HepG2 (cell line): ENCODE results near the gene AARS1. TPM values are rescaled to one million over a fixed set of nuclear protein-coding genes. Genes with fewer than 3 reads are reported as not detected.
A peak's percentile ranks its signal among the peaks of the same experiment; 100 is the strongest.
"Not testable (repeated sequence)": the region's sequence is repeated elsewhere in the genome, so short reads cannot be mapped to it uniquely, and the experiment has no call there.

Source experiments
- ATAC-seq: fragments of 200-7000 bp; cut with Tn5 transposase; 3 replicates; pipeline ENCODE4 v1.9.1; 2020; ENCODE audit warnings: mild to moderate bottlenecking, moderate library complexity
- BruUV-seq: library from RNA; stranded (reverse); fragments of 400-500 nt; replicated peaks from 2 replicates; lab custom pipeline; 2021; lab: Mats Ljungman, UMichigan
- CTCF ChIA-PET: fragments of 300-600 bp; formaldehyde crosslinking; extraction: SDS; loops from one replicate; lab custom pipeline; 2021; ENCODE audit warnings: low total read pairs, inconsistent platforms, low intra/inter-chr PET ratio; lab: Yijun Ruan, JAX
- POLR2A ChIA-PET: fragments of 350-600 bp; sonication (Branson Sonifier 250); formaldehyde crosslinking; loops from one replicate; lab custom pipeline; 2020; ENCODE audit warnings: antibody characterized with exemption, inconsistent platforms; lab: Yijun Ruan, JAX
- DNase-seq: peaks from one replicate; pipeline ENCODE4 v3.0.0-alpha.2; 2015; ENCODE audit warnings: low spot score
- FAIRE-seq: peaks from 3 replicates; lab custom pipeline; 2011; peaks lifted over from hg19 to GRCh38; lab: Jason Lieb, UNC
- H2AFZ ChIP-seq: one replicate; pipeline ENCODE4 v1.6.1; 2011; ENCODE audit warnings: low read length, inconsistent platforms
- H3K27ac ChIP-seq: fragments of 300-600 bp; 3 replicates; pipeline ENCODE4 v1.8.0; 2011; ENCODE audit warnings: mixed run types, mild to moderate bottlenecking, mixed read lengths, low read length, inconsistent platforms; ENCODE audit not compliant: insufficient read depth; ENCODE audit errors: extremely low read length
- H3K27me3 ChIP-seq, 2 experiments: fragments of 200-600 bp in 1 of 2; 2 replicates in 1 of 2; 3 replicates in 1 of 2; pipeline versions ENCODE4 v1.6.0 to v1.8.0; 2011; ENCODE audit warnings: low read length in 2 of 2, mild to moderate bottlenecking in 2 of 2, moderate library complexity in 2 of 2, inconsistent platforms in 1 of 2; ENCODE audit not compliant: insufficient read depth in 2 of 2, control insufficient read depth in 1 of 2
- H3K36me3 ChIP-seq, 2 experiments: fragments of 200-600 bp in 1 of 2; replicated peaks in 1 of 2; 2 replicates in 1 of 2; 3 replicates in 1 of 2; pipeline versions ENCODE4 v1.5.1 to v1.8.0; 2011; ENCODE audit warnings: low read length in 2 of 2, inconsistent platforms in 1 of 2; ENCODE audit not compliant: insufficient read depth in 2 of 2, control insufficient read depth in 1 of 2
- H3K4me1 ChIP-seq: 2 replicates; pipeline ENCODE4 v1.5.1; 2012; ENCODE audit warnings: low read length, inconsistent platforms; ENCODE audit not compliant: insufficient read depth
- H3K4me2 ChIP-seq: 2 replicates; pipeline ENCODE4 v1.6.0; 2011; ENCODE audit warnings: low read depth, low read length, inconsistent platforms
- H3K4me3 ChIP-seq, 3 experiments: fragments of 200-600 bp in 1 of 3; sonication (generic), shearing (Covaris generic) in 1 of 3; replicated peaks in 1 of 3; 2 replicates each; pipeline ENCODE4 v1.5.1; 2011 to 2016; ENCODE audit warnings: low read length in 3 of 3, inconsistent platforms in 2 of 3, low read depth in 2 of 3, mild to moderate bottlenecking in 2 of 3, control low read depth in 1 of 3, mixed read lengths in 1 of 3; ENCODE audit not compliant: insufficient read depth in 1 of 3
- H3K79me2 ChIP-seq: one replicate; pipeline ENCODE4 v1.6.1; 2011; ENCODE audit warnings: low read length, inconsistent platforms; ENCODE audit not compliant: insufficient read depth
- H3K9ac ChIP-seq: 2 replicates; pipeline ENCODE4 v1.6.0; 2011; ENCODE audit warnings: mild to moderate bottlenecking, low read depth, low read length, inconsistent platforms; ENCODE audit not compliant: insufficient read depth
- H3K9me3 ChIP-seq: 2 replicates; pipeline ENCODE4 v1.5.1; 2012; ENCODE audit warnings: mild to moderate bottlenecking, low read length
- H4K20me1 ChIP-seq: 2 replicates; pipeline ENCODE4 v1.6.0; 2011; ENCODE audit warnings: inconsistent platforms, mild to moderate bottlenecking, low read length, moderate library complexity; ENCODE audit not compliant: insufficient read depth
- ZNF431 ChIP-seq: sonication (generic); formaldehyde crosslinking; IDR thresholded peaks from 2 replicates; pipeline ENCODE4 v1.9.0; 2022; ENCODE audit warnings: missing genetic modification reagents, low read depth, mild to moderate bottlenecking, borderline replicate concordance
- WGBS: methylation state at CpG from one replicate; pipeline ENCODE4 v1.1.6; 2017; ENCODE audit warnings: low lambda C conversion rate; 5-methylcytosine and 5-hydroxymethylcytosine counted together
- in situ Hi-C: cut with HindIII; loops from 2 replicates; pipeline ENCODE4 v1.10.0; 2017; ENCODE audit warnings: low pct_unique_long_range_greater_than_20kb; ENCODE audit not compliant: extremely low pct_ligation_motif_present
- intact Hi-C: fragments of 100-400 bp; cut with micrococcal nuclease; formaldehyde crosslinking; loops from one replicate; pipeline ENCODE4 v1.10.0; 2022; ENCODE audit not compliant: unreplicated experiment
- polyA plus RNA-seq, 8 experiments: library from polyadenylated mRNA; depleted of rRNA in 3 of 8; stranded (reverse) in 7 of 8; unstranded in 1 of 8; fragments of >200 nt; fragmentation: Illumina TruSeq in 4 of 8; extraction: Trizol in 4 of 8; gene quantifications; 2 replicates each; pipeline versions ENCODE4 v1.2.1 to v1.2.3, GENCODE V29; 2011 to 2016; ENCODE audit warnings: low read depth in 4 of 8, missing spikeins in 1 of 8, mixed read lengths in 1 of 8; ENCODE audit not compliant: insufficient read depth in 1 of 8
- total RNA-seq, 5 experiments: library from RNA; depleted of rRNA; stranded (reverse); fragments of >200 nt; fragmentation: Illumina TruSeq; extraction: Trizol; gene quantifications; 2 replicates each; pipeline ENCODE4 v1.2.3, GENCODE V29; 2016; ENCODE audit warnings: low read depth in 1 of 5

Gene AARS1
- total and polyA plus RNA-seq, 2 of the 13 experiments (the other 11 are each of a cell fraction or from before 2014, with no cell fraction given) = 107 to 132 TPM

DNA sequence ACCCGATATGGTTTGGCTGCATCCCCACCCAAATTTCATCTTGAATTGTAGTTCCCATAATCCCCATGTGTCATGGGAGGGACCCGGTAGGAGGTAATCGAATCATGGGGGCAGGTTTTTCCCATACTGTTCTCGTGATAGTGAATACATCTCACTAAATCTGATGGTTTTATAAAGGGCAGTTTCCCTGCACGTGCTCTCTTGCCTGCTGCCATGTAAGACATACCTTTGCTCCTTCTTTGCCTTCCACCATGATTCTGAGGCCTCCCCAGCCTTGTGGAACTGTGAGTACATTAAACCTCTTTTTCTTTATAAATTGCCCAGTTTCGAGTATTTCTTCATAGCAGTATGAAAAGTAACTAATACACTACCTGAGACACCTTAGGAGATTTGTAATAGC is 82.9 kb downstream of the AARS1 start:
- H3K9ac ChIP-seq, H3K4me3 ChIP-seq, H4K20me1 ChIP-seq, DNase-seq, H3K9me3 ChIP-seq, ATAC-seq, H3K4me2 ChIP-seq, H3K27ac ChIP-seq, BruUV-seq, POLR2A ChIA-PET, FAIRE-seq, H3K79me2 ChIP-seq, H3K36me3 ChIP-seq, intact Hi-C loops, H2AFZ ChIP-seq, H3K27me3 ChIP-seq, in situ Hi-C loops, CTCF ChIA-PET: not testable (repeated sequence)
- 96% methylated on average over 6 of the region's 6 CpGs for WGBS
- peak; percentile 94; the same call in 1 of the 2 replicates for TF ChIP-seq ZNF431 (CRISPR knock-in tag)
- H3K4me1 ChIP-seq = peaks cover 17% of the 10 kb centered on the region

GRCh38 chr16:70204668-70205405 is 84.5 kb downstream of the AARS1 start:
- CTCF ChIA-PET, H2AFZ ChIP-seq, H3K9ac ChIP-seq, ATAC-seq, intact Hi-C loops, H3K27ac ChIP-seq, FAIRE-seq, H3K27me3 ChIP-seq, H3K79me2 ChIP-seq, H3K9me3 ChIP-seq, H3K36me3 ChIP-seq, H4K20me1 ChIP-seq, H3K4me2 ChIP-seq, H3K4me3 ChIP-seq, DNase-seq, BruUV-seq, in situ Hi-C loops, POLR2A ChIA-PET: not testable (repeated sequence)
- H3K4me1 ChIP-seq = peaks cover 17% of the 10 kb centered on the region
- WGBS = 100% methylated on average over 1 of the region's 46 CpGs
